ENCODE measurements around the gene CIRBP. TPM values are rescaled to one million over a fixed set of nuclear protein-coding genes. Genes with fewer than 3 reads are reported as not detected.

CIRBP gene
- total and polyA plus RNA-seq, 4 donors, result 41.1 to 135 (median 96.9) TPM

DNA sequence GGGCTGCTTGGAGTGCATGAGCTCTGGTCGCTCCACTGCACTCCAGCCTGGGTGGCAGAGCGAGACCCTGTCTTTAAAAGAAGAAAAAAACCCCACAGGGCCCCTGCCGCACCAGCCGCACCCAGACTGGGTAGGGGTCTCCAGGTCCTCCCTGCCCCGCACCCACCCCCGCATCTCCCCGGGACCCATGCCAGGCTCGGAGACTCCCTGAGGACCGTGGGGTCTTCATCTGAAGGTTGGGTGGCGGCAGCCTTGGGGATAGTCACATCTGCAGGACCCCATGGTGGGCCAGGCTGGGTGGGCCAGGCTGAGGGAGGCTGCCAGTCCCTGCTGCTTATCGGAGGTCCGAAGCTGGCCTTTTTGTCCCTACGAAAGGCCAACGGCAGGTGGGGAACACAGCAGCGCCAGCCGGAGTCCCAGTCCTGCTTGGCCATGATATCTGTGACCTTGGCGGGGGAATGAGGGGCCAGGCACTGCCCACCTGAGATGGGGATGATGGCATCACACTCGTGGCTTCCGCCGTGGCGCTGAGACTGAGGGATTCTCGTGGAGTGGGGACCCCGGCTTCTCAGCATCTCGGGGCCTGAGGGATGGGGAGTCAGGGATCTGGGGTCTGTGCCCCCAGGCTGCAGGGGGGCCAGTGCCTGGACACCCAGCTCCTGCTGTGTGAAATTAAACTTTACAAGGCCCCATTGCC, 27.6 kb downstream of the CIRBP start:
- peaks cover 8 to 27% (median 15%) of the 10 kb centered on the region in 4 donors for H3K4me1 ChIP-seq (ENCODE audit: control insufficient read depth in 4 of 4, insufficient read depth in 4 of 4, low read length in 3 of 4)
- H3K9ac ChIP-seq (ENCODE audit: low read depth in 1 of 2, low read length in 2 of 2), result no peak overlapping the region
- WGBS, result 91% methylated on average over 24 of the region's 24 CpGs
- no peaks in the 10 kb centered on the region for H3K27me3 ChIP-seq (ENCODE audit: control insufficient read depth in 4 of 4, insufficient read depth in 4 of 4, low read length in 3 of 4)
- TF ChIP-seq FOXA2 (IDR thresholded peaks at IDR 0.05) (no peak), YY1 (IDR thresholded peaks at IDR 0.05) (no peak), GABPA (IDR thresholded peaks at IDR 0.05 in 1 of 2, conservative IDR thresholded peaks at IDR 0.05 in 1 of 2) (no peak), SP1 (IDR thresholded peaks at IDR 0.05) (no peak), NR2F2 (IDR thresholded peaks at IDR 0.05) (no peak), HNF4A (conservative IDR thresholded peaks at IDR 0.05) (no peak)
- H3K27ac ChIP-seq (ENCODE audit: low read depth in 1 of 2, low read length in 2 of 2), result no peak overlapping the region
- peaks cover 0 to 5% (median 0%) of the 10 kb centered on the region in 4 donors for H3K36me3 ChIP-seq (ENCODE audit: control insufficient read depth in 4 of 4, insufficient read depth in 3 of 4, low read depth in 1 of 4, low read length in 3 of 4)
- no peak overlapping the region for H3K4me3 ChIP-seq (ENCODE audit: low read depth in 1 of 3, low read length in 3 of 3)
- DNase-seq (ENCODE audit: low spot score), result no peak
- H3K9me3 ChIP-seq (ENCODE audit: control insufficient read depth in 4 of 4, low read length in 3 of 4), result no peaks in the 10 kb centered on the region

DNA sequence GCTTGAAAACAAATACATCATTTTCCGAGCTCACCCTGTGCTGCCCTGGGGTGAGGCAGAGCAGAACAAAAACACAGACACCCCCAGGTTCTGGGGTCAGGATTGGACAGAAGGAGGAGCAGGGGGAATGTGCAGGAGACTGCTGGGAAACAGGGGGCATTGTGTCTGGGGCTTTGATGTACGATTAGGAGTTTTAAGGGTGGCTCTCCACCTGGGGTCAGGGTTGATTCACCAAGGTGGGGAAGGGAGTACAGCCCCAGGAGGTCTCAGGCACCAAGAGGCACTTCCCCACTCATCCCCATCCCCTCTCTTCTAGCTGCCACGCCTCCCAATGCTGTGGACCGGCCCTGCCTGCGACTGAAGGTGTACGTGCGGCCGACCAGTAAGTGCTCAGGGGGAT, 29.1 kb downstream of the CIRBP start:
- DNase-seq (ENCODE audit: low spot score), result no peak
- H3K9ac ChIP-seq (ENCODE audit: low read depth in 1 of 2, low read length in 2 of 2), result no peak overlapping the region
- peaks cover 6 to 11% (median 9%) of the 10 kb centered on the region in 4 donors for H3K4me1 ChIP-seq (ENCODE audit: control insufficient read depth in 4 of 4, insufficient read depth in 4 of 4, low read length in 3 of 4)
- 92% methylated on average over 8 of the region's 8 CpGs for WGBS
- no peaks in the 10 kb centered on the region for H3K9me3 ChIP-seq (ENCODE audit: control insufficient read depth in 4 of 4, low read length in 3 of 4)
- TF ChIP-seq GABPA (IDR thresholded peaks at IDR 0.05 in 1 of 2, conservative IDR thresholded peaks at IDR 0.05 in 1 of 2) (no peak), JUND (IDR thresholded peaks at IDR 0.05) (no peak), RAD21 (IDR thresholded peaks at IDR 0.05) (no peak), EGR1 (IDR thresholded peaks at IDR 0.05; ENCODE audit: low read depth in 2 of 2) (no peak), HNF4A (conservative IDR thresholded peaks at IDR 0.05) (no peak)
- TF ChIP-seq, protein P1, sequence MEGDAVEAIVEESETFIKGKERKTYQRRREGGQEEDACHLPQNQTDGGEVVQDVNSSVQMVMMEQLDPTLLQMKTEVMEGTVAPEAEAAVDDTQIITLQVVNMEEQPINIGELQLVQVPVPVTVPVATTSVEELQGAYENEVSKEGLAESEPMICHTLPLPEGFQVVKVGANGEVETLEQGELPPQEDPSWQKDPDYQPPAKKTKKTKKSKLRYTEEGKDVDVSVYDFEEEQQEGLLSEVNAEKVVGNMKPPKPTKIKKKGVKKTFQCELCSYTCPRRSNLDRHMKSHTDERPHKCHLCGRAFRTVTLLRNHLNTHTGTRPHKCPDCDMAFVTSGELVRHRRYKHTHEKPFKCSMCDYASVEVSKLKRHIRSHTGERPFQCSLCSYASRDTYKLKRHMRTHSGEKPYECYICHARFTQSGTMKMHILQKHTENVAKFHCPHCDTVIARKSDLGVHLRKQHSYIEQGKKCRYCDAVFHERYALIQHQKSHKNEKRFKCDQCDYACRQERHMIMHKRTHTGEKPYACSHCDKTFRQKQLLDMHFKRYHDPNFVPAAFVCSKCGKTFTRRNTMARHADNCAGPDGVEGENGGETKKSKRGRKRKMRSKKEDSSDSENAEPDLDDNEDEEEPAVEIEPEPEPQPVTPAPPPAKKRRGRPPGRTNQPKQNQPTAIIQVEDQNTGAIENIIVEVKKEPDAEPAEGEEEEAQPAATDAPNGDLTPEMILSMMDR (IDR thresholded peaks at IDR 0.05; ENCODE audit: low read depth, low read length, missing input control), result no peak
- TF ChIP-seq, protein P2, sequence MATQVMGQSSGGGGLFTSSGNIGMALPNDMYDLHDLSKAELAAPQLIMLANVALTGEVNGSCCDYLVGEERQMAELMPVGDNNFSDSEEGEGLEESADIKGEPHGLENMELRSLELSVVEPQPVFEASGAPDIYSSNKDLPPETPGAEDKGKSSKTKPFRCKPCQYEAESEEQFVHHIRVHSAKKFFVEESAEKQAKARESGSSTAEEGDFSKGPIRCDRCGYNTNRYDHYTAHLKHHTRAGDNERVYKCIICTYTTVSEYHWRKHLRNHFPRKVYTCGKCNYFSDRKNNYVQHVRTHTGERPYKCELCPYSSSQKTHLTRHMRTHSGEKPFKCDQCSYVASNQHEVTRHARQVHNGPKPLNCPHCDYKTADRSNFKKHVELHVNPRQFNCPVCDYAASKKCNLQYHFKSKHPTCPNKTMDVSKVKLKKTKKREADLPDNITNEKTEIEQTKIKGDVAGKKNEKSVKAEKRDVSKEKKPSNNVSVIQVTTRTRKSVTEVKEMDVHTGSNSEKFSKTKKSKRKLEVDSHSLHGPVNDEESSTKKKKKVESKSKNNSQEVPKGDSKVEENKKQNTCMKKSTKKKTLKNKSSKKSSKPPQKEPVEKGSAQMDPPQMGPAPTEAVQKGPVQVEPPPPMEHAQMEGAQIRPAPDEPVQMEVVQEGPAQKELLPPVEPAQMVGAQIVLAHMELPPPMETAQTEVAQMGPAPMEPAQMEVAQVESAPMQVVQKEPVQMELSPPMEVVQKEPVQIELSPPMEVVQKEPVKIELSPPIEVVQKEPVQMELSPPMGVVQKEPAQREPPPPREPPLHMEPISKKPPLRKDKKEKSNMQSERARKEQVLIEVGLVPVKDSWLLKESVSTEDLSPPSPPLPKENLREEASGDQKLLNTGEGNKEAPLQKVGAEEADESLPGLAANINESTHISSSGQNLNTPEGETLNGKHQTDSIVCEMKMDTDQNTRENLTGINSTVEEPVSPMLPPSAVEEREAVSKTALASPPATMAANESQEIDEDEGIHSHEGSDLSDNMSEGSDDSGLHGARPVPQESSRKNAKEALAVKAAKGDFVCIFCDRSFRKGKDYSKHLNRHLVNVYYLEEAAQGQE (IDR thresholded peaks at IDR 0.05), result no peak
- no peak overlapping the region for H3K27ac ChIP-seq (ENCODE audit: low read depth in 1 of 2, low read length in 2 of 2)
- H3K27me3 ChIP-seq (ENCODE audit: control insufficient read depth in 4 of 4, insufficient read depth in 4 of 4, low read length in 3 of 4), result no peaks in the 10 kb centered on the region
- no peak overlapping the region for H3K4me3 ChIP-seq (ENCODE audit: low read depth in 1 of 3, low read length in 3 of 3)
- H3K36me3 ChIP-seq (ENCODE audit: control insufficient read depth in 4 of 4, insufficient read depth in 3 of 4, low read depth in 1 of 4, low read length in 3 of 4), result peaks cover 0 to 5% (median 0%) of the 10 kb centered on the region in 4 donors

DNA sequence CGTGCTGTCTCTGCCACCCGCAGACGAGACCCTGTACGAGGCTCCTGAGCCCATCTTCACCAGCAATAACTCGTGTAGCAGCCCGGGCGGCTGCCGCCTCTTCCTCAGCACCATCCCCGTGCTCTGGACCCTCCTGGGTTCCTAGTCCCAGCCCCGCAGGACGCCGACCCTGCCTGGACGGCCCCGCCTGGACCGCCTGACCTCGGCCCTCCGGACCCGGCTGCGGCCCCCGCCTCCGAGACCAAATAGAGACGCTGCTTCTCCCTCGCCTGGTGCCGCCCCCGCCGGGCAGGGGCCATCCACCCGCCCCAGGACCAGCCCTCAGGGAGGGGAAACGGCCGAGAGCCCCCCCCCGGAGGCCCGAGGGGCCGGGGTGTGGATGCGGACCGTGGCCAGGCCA, 30.7 kb downstream of the CIRBP start:
- Histone ChIP-seq H3K4me3 (ENCODE audit: low read depth in 1 of 3, low read length in 3 of 3) (no peak overlapping the region), H3K36me3 (ENCODE audit: control insufficient read depth in 4 of 4, insufficient read depth in 3 of 4, low read depth in 1 of 4, low read length in 3 of 4) (peaks cover 0 to 5% (median 0%) of the 10 kb centered on the region in 4 donors), H3K4me1 (ENCODE audit: control insufficient read depth in 4 of 4, insufficient read depth in 4 of 4, low read length in 3 of 4) (peaks cover 7 to 17% (median 14%) of the 10 kb centered on the region in 4 donors), H3K27me3 (ENCODE audit: control insufficient read depth in 4 of 4, insufficient read depth in 4 of 4, low read length in 3 of 4) (no peaks in the 10 kb centered on the region), H3K9ac (ENCODE audit: low read depth in 1 of 2, low read length in 2 of 2) (no peak overlapping the region), H3K27ac (ENCODE audit: low read depth in 1 of 2, low read length in 2 of 2) (no peak overlapping the region), H3K9me3 (ENCODE audit: control insufficient read depth in 4 of 4, low read length in 3 of 4) (no peaks in the 10 kb centered on the region)
- WGBS, result 84% methylated on average over 34 of the region's 34 CpGs
- no peak for DNase-seq (ENCODE audit: low spot score)
- TF ChIP-seq EGR1 (IDR thresholded peaks at IDR 0.05; ENCODE audit: low read depth in 2 of 2), result no peak

Data from liver (tissue), 9 donors.